UCSD-AML1 (cell line): Measurements from ENCODE around the gene XPO6.

Source experiments
- DNase-seq: peaks from one replicate; lab custom pipeline; 2025; ENCODE audit not compliant: unreplicated experiment; lab: John Stamatoyannopoulos, UW

The XPO6 gene

DNA sequence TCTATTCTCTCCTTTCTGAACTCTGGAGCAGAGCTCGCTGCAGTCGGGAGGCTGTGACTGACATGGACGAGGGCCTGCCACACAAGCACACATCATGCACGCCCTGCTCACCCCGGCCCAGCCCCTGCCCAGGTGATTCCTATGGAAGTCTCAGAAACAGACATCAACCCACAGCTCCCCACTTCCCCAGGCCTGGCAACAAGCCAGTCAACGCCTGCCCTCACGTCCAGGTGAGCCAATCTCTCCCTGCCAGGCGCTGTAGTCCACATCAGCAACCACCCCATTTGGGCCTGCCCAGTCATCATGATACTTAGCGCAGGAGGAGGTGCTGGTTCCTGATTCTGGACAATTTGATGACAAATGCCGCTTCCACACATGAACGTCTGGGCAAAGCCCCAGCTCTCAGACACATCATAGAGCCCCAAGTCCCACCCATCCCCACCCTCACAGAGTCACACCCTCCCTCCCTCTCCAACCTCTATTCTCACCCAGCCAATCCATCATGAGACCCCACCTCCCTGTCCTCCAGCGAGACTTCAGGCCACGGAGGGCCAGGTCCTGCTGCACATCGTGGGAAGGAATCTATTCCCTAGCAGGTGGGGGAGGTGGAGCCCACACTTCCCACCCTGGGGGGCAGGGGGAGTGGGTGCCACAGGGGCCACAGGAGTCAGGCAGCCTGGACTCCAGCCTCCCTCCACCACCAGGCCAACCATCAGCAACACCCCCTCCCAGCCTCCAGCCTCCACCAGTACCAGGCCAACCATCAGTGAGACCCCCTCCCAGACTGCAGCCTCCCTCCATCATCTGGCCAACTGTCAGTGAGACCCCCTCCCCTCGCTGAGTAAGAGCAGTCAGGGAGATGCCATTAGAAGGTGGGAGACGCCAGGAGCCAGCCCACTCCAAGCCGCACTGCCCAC, 114.5 kb downstream of the XPO6 start:
- DNase-seq, result no peak

DNA sequence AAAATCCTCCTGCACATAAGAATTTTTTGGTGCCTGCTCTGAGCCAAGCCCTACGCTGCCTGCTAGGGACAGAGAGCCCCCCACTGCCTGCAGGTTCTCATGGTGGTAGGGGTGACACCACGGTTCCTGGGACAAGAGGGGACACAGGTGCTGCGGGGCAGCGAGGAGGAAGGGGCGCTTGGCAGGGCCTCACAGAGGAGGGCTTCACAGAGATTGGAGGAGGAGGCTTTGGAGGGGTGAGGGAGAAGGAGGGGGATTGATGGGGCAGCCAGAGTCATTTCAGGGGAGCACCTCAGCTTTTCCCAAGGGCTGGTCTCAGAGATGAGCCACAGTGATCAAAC, 118.4 kb downstream of the XPO6 start:
- no peak for DNase-seq

DNA sequence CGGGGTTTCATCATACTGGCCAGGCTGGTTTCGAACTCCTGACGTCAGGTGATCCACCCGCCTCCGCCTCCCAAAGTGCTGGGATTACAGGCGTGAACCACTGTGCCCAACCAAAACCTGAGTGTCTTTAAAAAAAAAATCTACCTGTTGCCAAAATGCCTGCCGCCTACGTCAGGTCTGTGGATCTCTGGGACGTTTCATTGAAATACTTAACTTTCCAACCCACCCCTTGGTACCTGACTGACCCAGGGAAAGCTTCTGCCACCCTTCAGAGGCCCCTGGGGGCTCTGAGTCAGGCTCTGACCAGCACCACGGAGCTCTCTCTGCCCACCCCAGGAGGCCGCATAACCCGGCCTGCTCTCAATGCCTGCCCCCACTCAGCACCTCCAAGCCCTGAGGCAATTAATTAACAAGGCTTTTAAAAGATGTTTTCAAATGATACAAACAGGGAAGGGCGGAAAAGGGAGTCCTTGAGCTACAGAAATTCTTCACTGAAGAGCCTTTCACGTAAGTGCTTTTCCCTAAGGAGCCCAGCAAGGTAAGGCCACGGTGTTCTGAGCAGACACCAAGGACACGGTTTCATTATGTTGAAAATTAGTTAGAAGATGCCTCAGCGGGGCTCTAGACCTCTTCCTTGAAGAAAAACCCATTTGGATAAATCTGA, 118.9 kb downstream of the XPO6 start:
- DNase-seq, result no peak

DNA sequence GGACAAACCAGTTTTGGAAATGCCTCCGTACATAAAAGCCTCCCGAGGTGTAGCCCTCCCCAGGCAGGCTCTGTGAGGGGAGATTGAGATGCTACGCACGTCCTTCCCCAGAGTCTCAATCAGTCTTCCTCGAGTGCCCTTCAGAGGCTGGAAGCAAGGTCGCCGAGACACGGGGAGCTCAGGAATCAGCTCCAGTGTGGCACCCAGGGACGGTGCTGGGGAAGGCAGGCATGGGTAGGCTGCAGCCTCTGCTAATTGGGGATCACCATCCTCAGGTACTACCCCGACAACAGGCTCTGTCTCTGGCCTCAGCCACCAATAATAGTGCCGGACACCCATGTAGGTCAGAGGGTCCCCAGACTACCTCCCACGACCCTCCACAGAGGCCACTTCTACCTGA, 120.1 kb downstream of the XPO6 start:
- DNase-seq, result no peak

DNA sequence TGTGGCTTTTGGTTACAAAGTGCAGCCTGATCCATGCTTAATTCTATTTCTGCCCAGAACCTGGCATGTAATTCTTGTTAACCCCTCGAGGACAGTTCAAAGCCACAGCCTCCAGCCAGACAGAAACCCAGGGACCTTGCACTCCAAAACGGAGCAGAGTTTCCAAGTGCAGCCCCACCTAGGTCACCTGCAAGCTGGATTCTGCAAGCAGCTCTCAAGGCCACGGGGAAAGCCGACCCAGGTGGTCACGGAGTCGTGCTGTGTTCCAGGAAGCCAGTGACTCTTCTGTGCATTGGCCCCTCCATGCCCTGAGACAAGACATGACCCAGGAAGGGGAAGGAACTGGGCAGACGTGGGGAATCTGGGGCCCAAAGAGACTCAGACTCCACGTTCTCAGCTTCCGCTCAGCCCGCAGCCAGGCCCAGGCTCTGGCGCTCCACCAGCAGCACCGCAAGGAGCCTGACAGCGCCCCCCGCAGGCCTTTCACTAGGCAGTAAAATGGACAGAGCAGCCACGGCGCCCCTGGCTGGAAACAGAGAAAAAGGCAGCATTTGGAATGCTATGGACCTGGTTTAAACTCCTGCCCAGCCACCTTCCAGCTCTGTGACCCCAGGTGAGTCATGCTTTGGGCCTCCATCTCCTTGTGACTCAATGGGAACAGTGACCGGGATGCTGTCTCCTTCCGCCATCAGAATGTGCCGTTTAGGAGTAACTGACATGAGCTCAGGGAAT, 121.0 kb downstream of the XPO6 start:
- no peak for DNase-seq

DNA sequence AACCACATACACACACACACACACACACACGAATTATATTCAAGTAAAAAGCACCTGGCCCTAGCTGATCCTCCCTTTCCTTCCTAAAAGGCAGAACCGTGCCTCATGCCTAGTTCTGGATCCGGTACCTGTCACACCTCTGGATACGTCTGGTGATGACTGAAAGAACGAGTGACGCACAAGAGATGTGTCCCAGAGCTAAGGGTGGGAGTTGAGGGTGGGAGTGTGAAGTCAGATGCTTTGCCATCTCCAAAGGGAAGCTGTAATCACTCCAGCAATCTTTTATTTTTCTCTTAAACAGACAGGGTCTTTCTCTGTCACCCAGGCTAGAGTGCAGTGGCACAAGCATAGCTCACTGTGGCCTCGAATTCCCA, 121.8 kb downstream of the XPO6 start:
- no peak for DNase-seq

DNA sequence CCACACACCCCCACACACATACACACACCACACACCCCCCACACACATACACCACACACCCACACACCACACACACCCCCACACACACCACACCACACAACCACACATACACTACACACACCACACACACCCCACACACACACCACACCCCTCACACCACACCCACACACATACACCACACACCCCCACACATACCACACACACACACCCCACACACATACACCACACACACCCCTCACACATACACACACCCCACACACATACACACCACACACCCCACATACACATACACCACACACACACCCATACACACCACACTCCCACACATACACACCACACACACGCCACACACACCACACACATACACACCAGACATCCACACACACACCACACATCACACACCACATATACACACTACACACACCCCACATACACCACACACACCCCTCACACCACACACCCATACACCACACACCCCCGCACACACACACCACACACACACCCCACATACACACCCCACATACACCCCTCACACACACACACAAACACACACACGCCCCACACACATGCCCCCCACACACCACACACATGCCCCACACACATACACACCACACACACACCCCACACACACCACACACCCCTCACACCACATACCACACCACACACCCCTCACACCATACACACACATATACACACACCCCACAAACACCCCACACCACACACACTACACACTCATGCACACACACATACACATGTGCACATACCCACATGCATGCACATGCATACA, 122.4 kb downstream of the XPO6 start:
- DNase-seq, result no peak

DNA sequence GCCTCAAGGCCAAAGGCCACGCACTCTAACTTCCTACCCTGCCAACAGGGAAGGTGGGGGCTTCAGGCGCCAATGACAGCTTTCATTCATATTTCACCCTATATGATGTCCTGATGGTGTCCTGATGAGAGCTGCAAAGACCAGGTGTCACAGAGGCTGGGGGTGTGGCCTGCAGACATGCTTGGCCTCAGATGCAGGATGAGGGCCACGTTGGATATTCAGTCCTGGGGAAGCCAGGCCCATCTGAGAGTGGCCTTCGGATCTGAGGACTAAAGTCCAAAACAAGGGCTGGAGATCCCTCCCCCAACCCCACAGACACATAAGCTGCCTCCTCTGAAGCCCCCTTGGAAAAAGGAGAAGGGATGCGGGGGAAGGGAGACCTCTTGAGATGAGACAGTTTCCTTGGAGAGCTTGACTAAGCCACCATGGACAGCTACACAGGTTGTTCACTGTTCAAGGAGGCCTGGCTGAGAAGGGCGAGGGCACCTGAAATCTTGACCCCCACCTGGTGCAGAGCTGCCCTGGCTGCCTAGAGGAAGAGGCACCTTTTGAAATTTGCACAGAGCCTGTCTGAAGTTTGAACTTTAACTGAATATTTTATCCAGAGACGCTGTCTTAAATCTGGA, 124.0 kb downstream of the XPO6 start:
- DNase-seq, result no peak

DNA sequence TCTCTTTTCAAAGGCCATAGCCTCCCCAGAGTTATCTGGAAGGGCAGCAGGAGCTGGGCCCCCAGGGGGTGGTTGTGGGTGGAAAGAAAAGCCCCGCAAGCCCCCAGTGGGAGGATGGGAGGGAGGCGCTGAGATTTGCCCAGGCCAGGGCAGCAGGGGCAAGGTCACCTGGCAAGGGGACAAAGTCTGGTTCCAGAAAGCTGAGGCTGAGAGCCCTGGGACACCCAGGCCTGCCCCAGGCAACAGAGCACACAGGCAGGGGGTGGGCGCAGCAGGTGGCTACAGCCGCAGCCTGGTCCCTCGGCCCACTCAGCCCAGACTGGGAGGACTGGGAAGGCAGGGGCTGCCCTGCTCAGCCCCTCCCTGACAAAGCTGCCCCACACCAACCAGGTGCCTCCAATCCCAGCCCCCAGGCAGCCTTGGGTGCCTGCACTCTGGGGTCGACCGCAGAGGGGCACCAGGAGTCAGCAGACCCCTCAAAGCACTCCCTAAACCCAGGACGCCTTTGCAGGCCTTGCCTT, 124.6 kb downstream of the XPO6 start:
- no peak for DNase-seq

DNA sequence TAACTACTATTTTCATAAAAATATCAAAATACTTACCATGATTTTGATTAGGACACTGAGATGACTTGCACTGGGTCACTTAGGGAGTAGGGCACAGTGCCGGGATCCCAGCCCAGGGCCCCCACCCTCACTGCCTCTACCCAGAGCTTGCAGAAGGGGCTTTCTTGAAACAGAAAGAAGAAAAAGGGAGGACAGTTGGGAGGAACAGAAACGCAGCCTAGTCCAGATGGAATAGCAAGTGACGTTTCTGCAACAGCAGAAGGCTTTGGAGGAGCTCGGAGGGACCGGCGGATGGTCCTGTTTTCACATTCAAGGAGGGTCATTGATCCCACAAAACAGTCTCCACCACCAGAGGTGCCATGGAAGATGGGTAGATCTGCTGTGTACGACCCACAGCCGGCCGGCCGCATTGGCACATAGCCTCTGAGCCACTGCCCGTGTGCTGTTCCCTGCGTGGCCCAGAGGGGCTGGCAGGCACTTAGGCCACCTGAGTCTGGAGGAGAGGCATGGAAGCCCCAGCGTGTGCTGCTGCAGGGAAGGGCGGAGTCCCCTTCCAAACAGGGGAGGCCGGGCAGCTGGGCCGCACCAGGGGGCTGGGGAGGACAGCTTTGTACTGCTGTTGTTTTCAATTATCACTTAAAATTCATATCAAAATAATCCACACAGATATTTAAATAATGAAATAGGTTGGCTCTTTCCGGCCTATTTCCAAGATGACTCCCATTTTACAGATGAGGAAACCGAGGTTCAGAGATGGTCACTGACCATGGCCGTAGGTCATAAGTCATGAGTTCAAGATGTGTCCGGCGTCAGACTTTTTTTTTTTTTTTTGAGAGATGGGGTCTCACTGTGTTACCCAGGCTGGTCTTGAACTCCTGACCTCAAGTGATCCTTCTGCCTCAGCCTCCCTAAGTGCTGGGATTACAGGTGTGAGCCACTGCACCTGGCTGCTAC, 125.3 kb downstream of the XPO6 start:
- no peak for DNase-seq

DNA sequence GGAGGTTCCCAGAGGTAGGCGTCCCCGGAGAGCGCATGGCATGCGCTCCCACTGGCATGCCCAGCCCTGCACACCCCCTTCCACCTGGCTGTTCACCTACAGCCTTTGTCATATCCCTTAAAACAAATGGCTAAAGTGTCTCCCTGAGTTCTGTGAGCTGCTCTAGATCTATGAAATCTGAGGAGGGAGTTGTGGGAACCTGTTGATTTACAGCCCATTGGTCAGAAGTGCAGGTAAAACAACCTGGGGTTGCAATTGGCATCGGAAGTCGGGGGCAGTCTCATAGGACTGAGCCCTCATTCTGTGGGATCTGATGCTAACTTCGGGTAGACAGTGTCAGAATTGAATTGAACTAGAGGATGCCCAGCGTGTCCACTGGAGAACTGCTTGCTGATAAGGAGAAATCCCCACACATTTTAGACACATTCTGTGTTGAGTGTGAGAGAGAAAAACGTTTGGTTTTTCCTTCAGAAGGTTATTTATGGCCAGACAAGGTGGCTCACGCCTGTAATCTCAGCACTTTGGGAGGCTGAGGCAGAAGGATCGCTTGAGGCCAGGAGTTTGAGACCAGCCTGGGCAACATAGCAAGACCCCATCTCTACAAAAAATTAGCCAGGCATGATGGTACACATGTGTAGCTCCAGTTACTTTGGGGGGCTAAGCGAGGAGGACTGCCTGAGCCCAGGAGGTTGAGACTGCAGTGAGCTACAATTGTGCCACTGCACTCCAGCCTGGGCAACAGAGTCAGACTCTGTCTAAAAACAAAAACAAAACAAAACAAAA, 126.2 kb downstream of the XPO6 start:
- DNase-seq, result no peak

DNA sequence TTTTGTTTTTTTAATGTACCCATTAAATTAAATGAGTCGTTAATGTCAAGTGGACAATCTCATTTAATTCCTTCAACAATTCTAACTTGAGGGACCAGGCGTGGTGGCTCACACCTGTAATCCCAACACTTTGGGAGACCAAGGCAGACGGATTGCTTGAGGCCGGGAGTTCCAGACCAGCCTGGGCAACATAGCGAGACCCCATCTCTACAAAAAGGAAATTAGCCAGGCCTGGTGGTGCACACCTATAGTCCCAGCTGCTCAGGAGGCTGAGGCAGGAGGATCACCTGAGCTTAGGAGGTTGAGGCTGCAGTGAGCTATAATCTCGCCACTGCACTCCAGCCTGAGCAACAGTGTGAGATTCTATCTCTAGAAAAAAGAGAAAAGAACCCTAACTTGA, 127.6 kb downstream of the XPO6 start:
- DNase-seq, result no peak

DNA sequence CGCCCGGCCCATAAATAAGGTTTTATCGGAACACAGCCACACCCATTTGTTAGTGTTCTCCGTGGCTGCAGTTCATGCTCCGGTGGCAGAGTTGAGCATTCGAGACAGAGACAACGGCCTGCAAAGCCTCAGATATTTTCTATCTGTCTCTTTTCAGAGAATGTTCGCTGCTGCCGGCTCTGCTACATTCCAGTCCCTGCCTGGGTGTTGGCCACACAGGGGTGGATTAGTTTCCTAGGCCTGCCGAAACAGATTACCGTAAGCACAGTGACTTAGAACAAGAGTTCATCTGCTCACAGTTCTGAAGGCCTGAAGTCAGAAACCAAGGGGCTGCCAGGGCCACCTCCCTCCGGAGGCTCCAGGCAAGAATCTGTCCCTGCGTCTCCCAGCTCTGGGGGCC, 129.1 kb downstream of the XPO6 start:
- no peak for DNase-seq

DNA sequence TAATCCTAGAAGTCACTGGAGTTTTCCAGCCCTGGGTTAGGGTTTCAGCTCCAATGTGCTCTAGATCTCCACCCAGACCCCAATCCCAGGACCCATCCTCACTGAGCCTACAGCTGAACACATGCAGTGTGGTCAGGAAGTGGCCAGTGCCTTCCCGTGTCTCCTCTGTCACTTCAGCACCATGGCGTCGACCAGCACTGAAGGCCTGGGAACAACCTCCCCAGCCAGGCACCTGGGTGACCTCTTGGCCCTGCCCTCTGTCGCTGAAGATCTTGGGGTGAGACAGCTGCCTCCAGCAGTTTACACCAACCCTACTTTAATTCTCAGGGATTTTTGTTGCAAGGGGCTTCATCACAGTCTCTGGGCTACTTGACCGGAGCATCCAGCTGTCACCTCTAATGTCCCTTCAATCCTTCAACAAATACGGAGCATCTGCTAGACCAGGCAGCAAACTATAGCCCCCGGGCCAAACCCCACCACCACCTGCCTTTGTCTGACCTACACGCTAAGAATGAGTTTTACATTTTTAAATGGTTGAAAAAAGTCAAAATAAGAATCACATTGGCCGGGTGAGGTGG, 130.3 kb downstream of the XPO6 start:
- DNase-seq, result no peak

DNA sequence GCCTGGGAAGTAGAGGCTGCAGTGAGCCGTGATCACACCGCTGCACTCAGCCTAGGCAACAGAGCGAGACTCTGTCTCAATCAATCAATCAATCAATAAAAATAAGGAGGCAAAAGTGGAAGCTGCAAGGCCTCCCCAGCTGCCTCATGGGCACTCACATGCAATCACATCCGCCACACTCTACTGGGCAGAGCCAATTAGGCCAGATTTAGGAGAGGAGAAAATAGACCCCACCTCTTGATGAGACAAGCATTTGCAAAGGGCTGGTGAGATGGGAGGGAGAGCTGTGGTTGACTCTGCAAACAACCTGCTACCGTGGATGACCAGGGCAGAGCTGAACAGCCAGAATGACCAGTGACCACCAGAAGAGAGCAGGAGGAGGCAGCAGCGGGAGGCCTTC, 133.5 kb downstream of the XPO6 start:
- no peak for DNase-seq

DNA sequence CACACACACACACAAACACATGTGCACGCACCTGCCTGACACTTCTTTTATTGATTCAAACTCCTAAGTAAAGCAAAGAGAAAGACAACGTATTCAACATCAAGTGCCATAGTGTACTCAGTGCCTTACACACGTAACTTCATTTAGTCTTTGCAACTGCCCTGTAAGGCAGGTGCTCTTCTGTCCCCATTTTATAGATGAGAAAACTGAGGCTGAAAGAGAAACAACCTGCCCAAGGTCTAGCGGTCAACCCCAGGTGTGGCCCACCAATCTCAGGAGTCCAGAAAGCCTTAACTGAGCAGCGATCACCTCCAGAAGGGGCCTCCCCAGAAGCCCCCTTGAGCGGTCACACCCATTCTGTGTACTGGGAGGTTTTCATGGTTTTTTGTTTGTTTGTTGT, 137.9 kb downstream of the XPO6 start:
- no peak for DNase-seq

DNA sequence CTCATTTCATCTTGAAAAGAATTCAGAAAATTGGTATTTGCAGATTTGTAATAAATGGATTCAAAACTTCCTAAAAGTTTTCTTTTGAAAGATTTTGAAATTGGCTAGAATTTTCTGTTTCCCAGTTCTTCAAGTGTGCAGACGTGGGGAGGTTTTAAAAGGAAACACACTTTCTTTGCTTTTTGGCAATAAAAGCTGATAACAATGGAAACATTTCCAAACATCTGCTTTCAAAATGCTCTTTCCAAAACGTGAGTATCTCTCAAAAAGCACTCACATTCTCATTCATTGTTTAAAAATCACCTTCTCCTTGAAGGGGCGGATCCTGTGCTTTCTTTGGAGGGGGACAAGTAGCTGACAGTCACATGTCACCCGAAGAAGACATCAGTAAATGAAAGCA, 139.7 kb downstream of the XPO6 start:
- DNase-seq, result no peak
